GM18498 (cell line): Measurements from ENCODE around the gene TICAM2.

Experiments
- ATAC-seq: cut with Tn5 transposase; IDR thresholded peaks from one replicate; pipeline ENCODE4 v1.9.1; 2021; ENCODE audit warnings: mild to moderate bottlenecking, moderate library complexity; ENCODE audit not compliant: unreplicated experiment

TICAM2 gene

GRCh38 chr5:115541611-115542010 lies 60.7 kb downstream of the TICAM2 start:
- ATAC-seq = no peak

GRCh38 chr5:115535479-115536035 lies 66.7 kb downstream of the TICAM2 start:
- ATAC-seq = no peak

DNA sequence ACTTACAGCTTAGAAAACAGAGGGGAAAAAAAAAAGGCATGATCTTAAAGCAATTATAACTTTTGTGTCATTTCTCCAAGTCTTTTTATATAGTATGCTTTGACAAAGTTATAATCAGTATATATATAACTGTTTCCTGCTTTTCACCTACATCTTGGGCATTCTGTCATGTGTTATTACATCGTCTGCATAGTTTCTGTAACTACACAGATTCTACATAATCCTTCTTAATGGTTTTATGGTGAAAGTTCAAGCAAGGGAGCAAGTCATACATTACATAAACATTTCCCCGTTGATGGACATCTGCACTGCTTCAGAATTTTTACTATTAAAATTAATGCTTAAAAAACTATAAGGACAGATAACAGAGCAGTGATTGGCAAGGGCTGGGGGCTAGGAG lies 69.8 kb downstream of the TICAM2 start:
- no peak for ATAC-seq

DNA sequence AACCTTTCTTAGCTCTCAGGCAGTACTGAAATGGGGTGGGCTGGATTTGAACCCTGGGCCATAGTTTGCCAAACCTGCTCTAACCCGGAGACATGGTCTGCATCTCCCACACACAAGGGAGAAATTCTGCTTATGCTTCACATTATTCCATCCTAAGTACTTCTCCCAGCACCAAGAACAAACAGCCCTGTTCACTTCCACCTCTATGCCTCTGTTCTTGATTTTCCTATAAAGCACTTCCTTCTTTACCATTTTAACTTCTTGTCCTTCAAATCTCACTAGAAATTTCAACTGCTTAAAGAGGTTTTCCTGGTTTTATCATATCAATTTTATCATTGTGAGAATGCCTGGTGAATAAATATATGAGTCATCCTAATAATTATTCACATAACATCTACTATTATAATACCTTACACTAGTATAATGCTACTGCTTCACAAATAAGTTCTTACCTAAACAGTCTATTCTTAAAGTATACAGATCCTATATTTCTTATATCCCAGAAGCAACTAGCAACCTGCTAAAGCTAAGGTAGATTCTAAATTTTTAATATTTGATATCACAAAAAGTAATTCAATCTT lies 70.4 kb downstream of the TICAM2 start:
- ATAC-seq = no peak

- ATAC-seq = no peak
Measured at GRCh38 chr5:115531380-115531779, 70.9 kb downstream of the TICAM2 start.

DNA sequence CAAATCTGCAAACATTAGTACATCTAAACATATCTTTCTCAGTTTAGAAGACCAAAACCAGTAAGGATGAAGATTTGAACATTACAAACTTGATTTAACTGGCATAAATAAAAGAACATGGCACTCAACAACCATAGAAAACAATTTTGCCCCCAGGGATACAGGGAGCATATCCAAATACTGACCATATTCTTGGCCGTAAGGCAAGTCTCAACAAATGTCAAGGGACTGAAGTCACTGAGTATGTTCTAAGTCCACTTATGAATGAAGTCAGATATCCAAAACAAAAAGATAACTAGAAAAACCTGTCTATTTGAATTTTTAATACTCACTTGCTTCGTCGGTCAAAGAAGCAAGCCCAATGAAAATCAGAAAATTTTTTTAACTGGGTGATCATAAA lies 71.9 kb downstream of the TICAM2 start:
- no peak for ATAC-seq
